GM18907 (cell line): Measurements from ENCODE around the gene COX4I1.

Experiments
- ATAC-seq: cut with Tn5 transposase; IDR thresholded peaks from one replicate; pipeline ENCODE4 v1.9.1; 2021; ENCODE audit warnings: mild to moderate bottlenecking, moderate library complexity; ENCODE audit not compliant: unreplicated experiment

Gene COX4I1

GRCh38 chr16:85765767-85766166 is 33.7 kb upstream of the COX4I1 start:
- no peak for ATAC-seq

- ATAC-seq, result no peak
Observed at GRCh38 chr16:85767531-85767930, 32.0 kb upstream of the COX4I1 start.

- no peak for ATAC-seq
Observed at GRCh38 chr16:85768199-85768598, 31.3 kb upstream of the COX4I1 start.

GRCh38 chr16:85770741-85771140 is 28.8 kb upstream of the COX4I1 start:
- no peak for ATAC-seq

GRCh38 chr16:85773044-85773443 is 26.5 kb upstream of the COX4I1 start:
- no peak for ATAC-seq

- no peak for ATAC-seq
Observed at GRCh38 chr16:85774136-85774535, 25.4 kb upstream of the COX4I1 start.

GRCh38 chr16:85774811-85775210 is 24.7 kb upstream of the COX4I1 start:
- no peak for ATAC-seq

- no peak for ATAC-seq
Observed at GRCh38 chr16:85777583-85778310, 21.7 kb upstream of the COX4I1 start.

- ATAC-seq, result no peak
Observed at GRCh38 chr16:85778873-85779272, 20.6 kb upstream of the COX4I1 start.

GRCh38 chr16:85780281-85780680 is 19.2 kb upstream of the COX4I1 start:
- no peak for ATAC-seq

GRCh38 chr16:85781156-85781555 is 18.3 kb upstream of the COX4I1 start:
- no peak for ATAC-seq

GRCh38 chr16:85781695-85782370 is 17.7 kb upstream of the COX4I1 start:
- ATAC-seq, result no peak

GRCh38 chr16:85782451-85782850 is 17.0 kb upstream of the COX4I1 start:
- no peak for ATAC-seq

- no peak for ATAC-seq
Observed at GRCh38 chr16:85783441-85783840, 16.1 kb upstream of the COX4I1 start.

GRCh38 chr16:85784813-85785212 is 14.7 kb upstream of the COX4I1 start:
- no peak for ATAC-seq

GRCh38 chr16:85785927-85786326 is 13.6 kb upstream of the COX4I1 start:
- ATAC-seq, result no peak

GRCh38 chr16:85788819-85789218 is 10.7 kb upstream of the COX4I1 start:
- no peak for ATAC-seq

- ATAC-seq, result no peak
Observed at GRCh38 chr16:85789773-85790172, 9.7 kb upstream of the COX4I1 start.

GRCh38 chr16:85793662-85794298 is 5.7 kb upstream of the COX4I1 start:
- ATAC-seq, result no peak

- ATAC-seq, result no peak
Observed at GRCh38 chr16:85794696-85795095, 4.8 kb upstream of the COX4I1 start.

GRCh38 chr16:85796152-85796551 is 3.3 kb upstream of the COX4I1 start:
- ATAC-seq, result no peak

- no peak for ATAC-seq
Observed at GRCh38 chr16:85796599-85796998, 2.9 kb upstream of the COX4I1 start.
